Measurements from ENCODE around the gene BFSP2. TPM values are rescaled to one million over a fixed set of nuclear protein-coding genes. Genes with fewer than 3 reads are reported as not detected.

Gene BFSP2
- total RNA-seq, 4 donors from 2014 or later = not detected

- no peak overlapping the region for H3K27ac ChIP-seq
- intact Hi-C loops (cut with DNase I) = no loop called here
These were observed 42.0 kb downstream of the BFSP2 start for GRCh38 chr3:133441867-133442270.

GRCh38 chr3:133442518-133442917, 42.7 kb downstream of the BFSP2 start:
- Histone ChIP-seq H3K4me3 (replicated peaks in 1 of 3) (no peak overlapping the region), H3K27me3 (no peaks in the 10 kb centered on the region), H3K4me1 (peaks cover 2 to 11% of the 10 kb centered on the region in 2 donors), H3K9me3 (no peaks in the 10 kb centered on the region), H3K27ac (no peak overlapping the region), H3K36me3 (no peaks in the 10 kb centered on the region)
- intact Hi-C loops (cut with DNase I) = no loop called here
- TF ChIP-seq POLR2A (IDR thresholded peaks at IDR 0.05) = no peak
- no peak for TF ChIP-seq CTCF (IDR thresholded peaks at IDR 0.05)
- no peak for DNase-seq
- WGBS, 2 donors = 89 to 91% methylated on average over 1 of the region's 1 CpG

More at GRCh38 chr3:133441867-133442270, 42.0 kb downstream of the BFSP2 start:
- Histone ChIP-seq H3K36me3 (no peaks in the 10 kb centered on the region), H3K9me3 (no peaks in the 10 kb centered on the region), H3K27me3 (no peaks in the 10 kb centered on the region), H3K4me3 (replicated peaks in 1 of 3) (no peak overlapping the region), H3K4me1 (peaks cover 2 to 10% of the 10 kb centered on the region in 2 donors)
- DNase-seq = no peak
- 37 to 41% methylated on average over 3 of the region's 3 CpGs for WGBS, 2 donors
- TF ChIP-seq CTCF (IDR thresholded peaks at IDR 0.05) (no peak), POLR2A (IDR thresholded peaks at IDR 0.05) (no peak)

GRCh38 chr3:133443649-133444422, 44.0 kb downstream of the BFSP2 start:
- intact Hi-C loops (cut with DNase I) = no loop called here
- no peak overlapping the region for H3K27ac ChIP-seq
- no peak overlapping the region for H3K4me3 ChIP-seq (replicated peaks in 1 of 3)
- no peak for DNase-seq
- WGBS, 2 donors = 50 to 70% methylated on average over 5 of the region's 5 CpGs
- no peaks in the 10 kb centered on the region for H3K27me3 ChIP-seq
- no peak for TF ChIP-seq POLR2A (IDR thresholded peaks at IDR 0.05)
- TF ChIP-seq CTCF (IDR thresholded peaks at IDR 0.05) = no peak
- H3K4me1 ChIP-seq = peaks cover 2 to 18% of the 10 kb centered on the region in 2 donors
- no peaks in the 10 kb centered on the region for H3K36me3 ChIP-seq
- H3K9me3 ChIP-seq = no peaks in the 10 kb centered on the region

- 81 to 90% methylated on average over 4 of the region's 4 CpGs for WGBS, 2 donors
- Histone ChIP-seq H3K4me3 (replicated peaks in 1 of 3) (no peak overlapping the region), H3K27ac (no peak overlapping the region), H3K4me1 (peaks cover 2 to 18% of the 10 kb centered on the region in 2 donors), H3K36me3 (no peaks in the 10 kb centered on the region), H3K9me3 (no peaks in the 10 kb centered on the region), H3K27me3 (no peaks in the 10 kb centered on the region)
- TF ChIP-seq CTCF (IDR thresholded peaks at IDR 0.05) = no peak
- no peak for TF ChIP-seq POLR2A (IDR thresholded peaks at IDR 0.05)
- intact Hi-C loops (cut with DNase I) = no loop called here
- DNase-seq = no peak
These were observed 44.5 kb downstream of the BFSP2 start for GRCh38 chr3:133444423-133444774.

DNA sequence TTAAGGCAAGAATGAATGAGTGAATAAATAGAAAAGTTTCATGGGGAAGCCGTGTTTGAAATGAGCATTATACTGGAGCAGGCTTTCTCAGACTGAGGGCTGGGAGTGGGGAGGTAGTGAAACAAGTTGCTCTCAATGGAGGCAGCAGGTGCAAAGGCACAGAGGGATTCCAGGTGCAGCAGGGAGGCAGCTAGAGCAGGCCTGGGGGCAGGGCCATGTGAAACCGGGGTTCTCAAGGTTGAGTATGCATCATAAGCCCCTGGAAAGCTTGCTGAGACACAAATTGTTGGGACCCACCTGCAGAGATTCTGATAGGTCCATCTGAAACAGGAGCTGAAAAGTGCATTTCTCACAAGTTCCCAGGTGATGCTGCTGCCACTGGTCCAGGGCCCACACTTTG, 45.3 kb downstream of the BFSP2 start:
- H3K9me3 ChIP-seq = no peaks in the 10 kb centered on the region
- WGBS, 2 donors = 88 to 92% methylated on average over 2 of the region's 2 CpGs
- no peaks in the 10 kb centered on the region for H3K27me3 ChIP-seq
- no peaks in the 10 kb centered on the region for H3K36me3 ChIP-seq
- intact Hi-C loops (cut with DNase I) = no loop called here
- H3K4me1 ChIP-seq = peaks cover 2 to 18% of the 10 kb centered on the region in 2 donors
- no peak overlapping the region for H3K4me3 ChIP-seq (replicated peaks in 1 of 3)
- H3K27ac ChIP-seq = no peak overlapping the region
- TF ChIP-seq CTCF (IDR thresholded peaks at IDR 0.05) = no peak
- TF ChIP-seq POLR2A (IDR thresholded peaks at IDR 0.05) = no peak
- DNase-seq = no peak
